HG03066 (cell line): ENCODE data around the gene DTD1.

Experiments
- ATAC-seq: cut with Tn5 transposase; IDR thresholded peaks from one replicate; pipeline ENCODE4 v1.9.1; 2021; ENCODE audit warnings: low read depth; ENCODE audit not compliant: unreplicated experiment

Gene DTD1

GRCh38 chr20:18587665-18588573, at the start of gene DTD1:
DTD1 (plus strand) TSS chr20:18588054; CDS start chr20:18588073, 19 bp downstream.
- peak; percentile 84 for ATAC-seq

- ATAC-seq = no peak
These were observed 46.1 kb upstream of the DTD1 start for GRCh38 chr20:18541741-18542140.

- no peak for ATAC-seq
These were observed 44.6 kb upstream of the DTD1 start for GRCh38 chr20:18543216-18543615.

GRCh38 chr20:18543932-18544331, 43.9 kb upstream of the DTD1 start:
- no peak for ATAC-seq

- no peak for ATAC-seq
These were observed 42.3 kb upstream of the DTD1 start for GRCh38 chr20:18545566-18545965.

DNA sequence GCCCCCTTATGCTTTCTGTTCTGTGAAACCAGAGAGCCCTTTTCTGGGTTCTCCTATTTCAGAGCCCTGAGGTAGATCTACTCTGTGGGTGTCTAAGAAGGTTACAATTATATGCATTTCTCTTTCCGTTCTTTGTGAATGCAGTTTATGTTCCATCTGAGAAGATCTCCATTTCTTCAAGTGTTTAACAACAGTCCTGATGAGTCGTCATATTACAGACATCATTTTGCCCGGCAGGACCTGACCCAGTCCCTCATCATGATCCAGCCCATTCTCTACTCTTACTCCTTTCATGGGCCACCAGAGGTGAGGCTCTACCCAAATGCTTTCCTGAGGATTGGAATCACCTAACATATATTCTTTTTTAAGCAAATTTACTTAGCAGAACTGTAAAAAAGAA, 39.4 kb upstream of the DTD1 start:
- no peak for ATAC-seq

GRCh38 chr20:18553746-18554145, 34.1 kb upstream of the DTD1 start:
- ATAC-seq = no peak

DNA sequence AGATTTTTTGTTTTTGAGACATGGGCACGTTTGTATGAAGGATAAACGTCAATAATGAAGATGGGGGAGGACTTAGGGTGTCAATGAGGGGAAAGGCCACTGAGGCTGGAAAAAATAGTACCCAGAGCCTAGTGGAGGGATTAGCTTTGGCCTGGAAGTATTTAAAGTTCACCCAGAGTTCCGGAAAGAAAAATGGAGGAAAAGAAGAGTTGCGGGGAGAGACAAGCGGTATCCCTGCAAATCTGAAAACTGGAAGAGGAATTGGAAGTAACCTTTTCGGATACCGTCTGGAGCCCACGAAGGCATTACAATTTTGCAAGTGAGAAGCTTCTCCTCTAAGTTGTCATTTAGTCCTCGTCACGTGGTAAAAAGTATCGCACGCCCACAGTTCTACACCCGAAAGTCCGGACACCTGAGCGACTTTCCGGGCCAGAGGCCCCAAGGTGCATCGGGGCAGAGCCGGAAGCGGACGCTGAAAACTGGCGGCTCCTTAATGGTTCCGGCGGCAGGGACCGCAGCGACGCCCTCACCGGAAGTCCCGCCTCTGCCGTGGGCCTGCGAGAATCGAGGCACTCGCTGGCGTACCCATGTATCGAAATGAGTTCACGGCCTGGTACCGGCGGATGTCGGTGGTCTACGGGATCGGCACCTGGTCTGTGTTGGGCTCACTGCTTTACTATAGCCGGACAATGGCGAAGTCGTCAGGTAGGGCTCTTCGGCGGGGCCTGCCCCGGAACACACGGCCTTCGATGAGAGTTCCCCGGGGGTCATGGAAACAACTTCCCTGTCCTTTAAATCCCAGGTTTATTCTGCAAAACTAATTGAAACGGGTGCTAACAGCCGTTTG, 20.7 kb upstream of the DTD1 start, which contains the start of gene SMIM26:
Gene SMIM26, plus strand, starts transcription at position 541 of the 847 bp plus-strand sequence. Its CDS starts 47 bp downstream, at position 588.
- peak; percentile 99 for ATAC-seq

GRCh38 chr20:18567739-18568091, 20.1 kb upstream of the DTD1 start:
- ATAC-seq = peak; percentile 27

GRCh38 chr20:18571009-18571408, 16.8 kb upstream of the DTD1 start:
- no peak for ATAC-seq

DNA sequence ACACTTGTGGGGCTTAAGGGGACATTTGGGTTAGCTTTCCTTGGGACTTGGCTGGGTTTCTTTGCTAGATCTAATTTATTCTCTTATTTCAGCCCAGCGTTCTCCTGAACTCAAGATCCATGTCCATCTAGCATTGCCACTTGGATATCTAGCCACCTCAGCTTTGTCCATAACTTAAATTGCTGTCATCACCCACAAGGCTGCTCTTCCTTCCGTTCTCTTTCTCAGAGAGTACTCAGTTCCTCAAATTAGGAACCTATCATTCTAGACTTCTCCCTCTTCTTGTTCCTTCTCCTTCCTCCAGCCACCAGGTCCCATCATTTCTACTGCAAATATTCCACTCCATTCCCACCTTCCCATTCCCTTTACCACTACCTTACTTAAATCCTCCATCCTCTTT, 16.3 kb upstream of the DTD1 start:
- ATAC-seq = no peak

GRCh38 chr20:18577942-18578341, 9.9 kb upstream of the DTD1 start:
- ATAC-seq = no peak

- no peak for ATAC-seq
These were observed 9.3 kb upstream of the DTD1 start for GRCh38 chr20:18578581-18578980.

- no peak for ATAC-seq
These were observed 7.8 kb upstream of the DTD1 start for GRCh38 chr20:18580012-18580411.

DNA sequence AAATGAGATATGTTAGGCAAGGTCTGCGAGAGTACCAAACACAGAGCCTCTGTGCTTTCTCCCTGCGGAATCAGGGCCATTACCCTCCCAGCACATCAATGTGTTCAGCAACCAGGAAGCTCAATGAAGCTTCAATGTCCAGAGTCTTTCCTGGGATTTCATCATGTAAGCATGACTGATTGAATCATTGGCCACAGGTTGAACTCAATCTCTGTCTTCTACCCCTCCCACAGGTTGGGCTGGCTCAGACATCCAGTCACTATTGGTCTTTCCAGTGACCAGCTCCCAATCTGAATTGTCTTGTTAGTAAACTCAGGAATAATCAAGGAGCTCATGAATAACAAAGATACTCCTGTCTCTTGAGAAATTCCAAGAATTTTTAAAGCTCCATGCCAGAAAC, 2.7 kb upstream of the DTD1 start:
- no peak for ATAC-seq

- peak; percentile 17 for ATAC-seq
These were observed 700 bp downstream of the DTD1 start for GRCh38 chr20:18588574-18588933.

DNA sequence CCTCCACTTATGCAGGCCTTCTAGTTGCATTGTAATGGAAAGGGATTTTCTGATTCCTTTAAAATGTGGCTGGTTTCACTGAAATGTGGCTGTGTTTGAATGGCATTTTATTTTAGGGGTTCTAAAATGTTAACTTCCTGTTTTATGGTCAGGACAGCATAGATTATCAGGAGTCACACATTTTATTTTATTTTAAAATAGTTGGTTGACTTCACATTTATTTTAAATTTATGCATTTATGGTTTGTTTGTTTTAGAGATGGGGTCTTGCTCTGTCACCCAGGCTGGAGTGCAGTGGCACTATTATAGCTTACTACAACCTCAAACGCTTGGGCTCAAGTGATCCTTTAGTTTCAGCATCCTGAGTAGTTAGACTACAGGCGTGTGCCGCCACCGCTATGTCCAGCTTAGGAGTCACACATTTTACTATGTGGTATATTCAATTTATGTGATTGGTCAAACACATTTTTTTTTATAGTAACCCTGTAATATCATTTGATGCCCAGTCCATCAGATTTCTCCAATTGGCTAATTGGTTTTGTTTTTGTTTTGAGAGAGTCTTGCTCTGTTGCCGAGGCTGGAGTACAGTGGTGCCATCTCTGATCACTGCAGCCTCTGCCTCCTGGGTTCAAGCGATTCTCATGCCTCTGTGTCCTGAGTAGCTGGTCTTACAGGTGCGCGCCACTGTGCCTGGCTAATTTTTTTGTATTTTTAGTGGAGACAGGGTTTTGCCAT, 2.3 kb downstream of the DTD1 start:
- no peak for ATAC-seq

DNA sequence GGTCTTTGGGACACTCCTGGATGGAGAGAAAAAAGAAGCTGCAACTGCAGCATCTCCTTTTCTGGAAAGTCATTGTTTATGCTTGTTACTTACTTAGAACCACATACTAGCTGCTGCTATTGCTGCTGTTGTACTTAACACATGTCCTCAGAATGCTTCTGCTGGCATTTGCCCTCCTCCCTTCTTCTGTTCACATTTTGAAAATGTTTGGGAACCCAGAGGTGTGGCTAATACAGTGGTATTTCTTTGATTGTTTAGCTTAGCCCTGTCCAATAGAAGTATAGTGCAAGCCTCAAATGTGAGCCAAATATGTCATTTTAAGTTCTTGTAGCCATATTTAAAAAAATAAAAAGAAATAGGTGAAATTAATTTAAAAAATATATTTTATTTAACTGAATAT, 8.4 kb downstream of the DTD1 start:
- no peak for ATAC-seq

DNA sequence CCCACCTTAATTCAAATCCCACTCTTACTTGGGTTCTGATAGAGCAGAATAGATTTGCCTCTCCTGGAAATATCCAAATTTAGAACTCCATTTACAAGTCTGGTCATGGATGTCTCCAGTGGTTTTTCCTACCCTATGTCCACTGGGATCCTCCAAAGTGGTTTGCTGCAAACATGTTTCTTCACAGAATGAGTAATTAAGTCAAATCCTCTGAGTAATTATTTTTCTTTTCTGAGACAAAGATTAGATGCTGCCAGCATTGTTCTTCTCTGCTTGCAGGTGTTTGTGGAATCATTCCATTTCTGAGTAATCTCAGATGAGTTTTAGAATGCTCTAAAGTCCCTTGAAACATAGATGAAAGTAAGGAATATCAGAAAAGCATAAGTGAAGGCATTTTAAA, 21.9 kb downstream of the DTD1 start:
- no peak for ATAC-seq

- no peak for ATAC-seq
These were observed 23.6 kb downstream of the DTD1 start for GRCh38 chr20:18611492-18611891.

GRCh38 chr20:18613553-18613952, 25.7 kb downstream of the DTD1 start:
- ATAC-seq = no peak
